K562 (cell line): Measurements from ENCODE around the gene CLEC2B. TPM values are rescaled to one million over a fixed set of nuclear protein-coding genes. Genes with fewer than 3 reads are reported as not detected.

Experiments used
- ATAC-seq: fragments of 200-7000 bp; cut with Tn5 transposase; 3 replicates; pipeline ENCODE4 v1.9.1; 2020; ENCODE audit warnings: moderate library complexity
- BruUV-seq: library from RNA; stranded (reverse); fragments of 400-500 nt; replicated peaks from 2 replicates; lab custom pipeline; 2021; lab: Mats Ljungman, UMichigan
- CTCF ChIA-PET: fragments of 300-600 bp; formaldehyde crosslinking; extraction: SDS; loops from one replicate; lab custom pipeline; 2021; ENCODE audit warnings: low intra/inter-chr PET ratio; lab: Yijun Ruan, JAX
- POLR2A ChIA-PET: fragments of 300-600, 350-650 bp; sonication (Branson Sonifier 250); formaldehyde crosslinking; extraction: SDS; loops from one replicate; lab custom pipeline; 2021; ENCODE audit warnings: antibody characterized with exemption, inconsistent platforms; lab: Yijun Ruan, JAX
- DNase-seq, 4 experiments: peaks; one replicate each; pipeline versions ENCODE4 v3.0.0 to v3.0.0-alpha.2; 2011 to 2018; ENCODE audit warnings: low spot score in 3 of 4, mixed read lengths in 3 of 4; ENCODE audit errors: extremely low read depth in 1 of 4
- FAIRE-seq: peaks from 2 replicates; lab custom pipeline; 2011; peaks lifted over from hg19 to GRCh38; lab: Jason Lieb, UNC
- H2AFZ ChIP-seq: 2 replicates; pipeline ENCODE4 v1.6.0; 2011; ENCODE audit warnings: low read depth, low read length, control low read depth, inconsistent platforms
- H3K27ac ChIP-seq: fragments of 200-600 bp; 3 replicates; pipeline ENCODE4 v1.8.0; 2011; ENCODE audit warnings: low read depth, mild to moderate bottlenecking, control low read depth, inconsistent platforms, low read length, moderate library complexity, mixed read lengths; ENCODE audit errors: extremely low read depth
- H3K27me3 ChIP-seq, 2 experiments: fragments of 300-600 bp in 1 of 2; 2 replicates in 1 of 2; 3 replicates in 1 of 2; pipeline versions ENCODE4 v1.6.0 to v1.8.0; 2011; ENCODE audit warnings: inconsistent platforms in 2 of 2, low read length in 2 of 2, mild to moderate bottlenecking in 1 of 2, mixed read lengths in 1 of 2, moderate library complexity in 1 of 2; ENCODE audit not compliant: control insufficient read depth in 2 of 2, insufficient read depth in 2 of 2
- H3K36me3 ChIP-seq: fragments of 300-600 bp; 3 replicates; pipeline ENCODE4 v1.8.0; 2011; ENCODE audit warnings: mild to moderate bottlenecking, low read length, inconsistent platforms; ENCODE audit not compliant: control insufficient read depth, insufficient read depth
- H3K4me1 ChIP-seq, 2 experiments: fragments of 200-600 bp in 1 of 2; replicated peaks in 1 of 2; 2 replicates in 1 of 2; 3 replicates in 1 of 2; pipeline versions ENCODE4 v1.5.1 to v1.8.0; 2011; ENCODE audit warnings: inconsistent platforms in 2 of 2, low read length in 2 of 2, mild to moderate bottlenecking in 1 of 2, mixed read lengths in 1 of 2, moderate library complexity in 1 of 2; ENCODE audit not compliant: control insufficient read depth in 2 of 2, insufficient read depth in 2 of 2
- H3K4me2 ChIP-seq: 2 replicates; pipeline ENCODE4 v1.6.1; 2011; ENCODE audit warnings: low read length, control low read depth, inconsistent platforms, mixed read lengths; ENCODE audit not compliant: insufficient read depth
- H3K4me3 ChIP-seq: fragments of 200-600 bp; sonication (generic), shearing (Covaris generic); 2 replicates; pipeline ENCODE4 v1.5.1; 2016; ENCODE audit warnings: control low read depth, inconsistent platforms
- H3K79me2 ChIP-seq: fragments of 200-600 bp; 3 replicates; pipeline ENCODE4 v1.8.0; 2011; ENCODE audit warnings: low read length, inconsistent platforms; ENCODE audit not compliant: control insufficient read depth, insufficient read depth
- H3K9ac ChIP-seq, 2 experiments: 2 replicates each; pipeline versions ENCODE4 v1.6.0 to v1.6.1; 2011; ENCODE audit warnings: low read depth in 2 of 2, low read length in 2 of 2, control low read depth in 1 of 2, inconsistent platforms in 1 of 2, mild to moderate bottlenecking in 1 of 2, mixed read lengths in 1 of 2; ENCODE audit not compliant: insufficient read depth in 1 of 2
- H3K9me1 ChIP-seq: one replicate; pipeline ENCODE4 v1.6.0; 2011; ENCODE audit warnings: inconsistent platforms, mild to moderate bottlenecking, low read length, moderate library complexity; ENCODE audit not compliant: control insufficient read depth, insufficient read depth
- H3K9me3 ChIP-seq: replicated peaks from 2 replicates; pipeline ENCODE4 v1.5.1; 2011; ENCODE audit warnings: low read depth, low read length, inconsistent platforms; ENCODE audit not compliant: control insufficient read depth, insufficient read depth
- H4K20me1 ChIP-seq: replicated peaks from 2 replicates; pipeline ENCODE4 v1.6.1; 2011; ENCODE audit warnings: low read length, inconsistent platforms, mixed read lengths; ENCODE audit not compliant: control insufficient read depth, insufficient read depth
- DACH1 ChIP-seq: fragments of 450-650 bp; IDR thresholded peaks from 2 replicates; pipeline ENCODE4 v1.6.1; 2018; ENCODE audit not compliant: partially characterized antibody
- MAFG ChIP-seq: fragments of 450-650 bp; conservative IDR thresholded peaks from 2 replicates; pipeline ENCODE4 v1.6.1; 2016; ENCODE audit warnings: missing genetic modification characterization, missing compliant biosample characterization
- REST ChIP-seq, 2 experiments: fragments of 450-650 bp; formaldehyde crosslinking in 1 of 2; IDR thresholded peaks; 2 replicates each; pipeline versions ENCODE4 v1.4.0 to v1.6.1; 2014 to 2020; ENCODE audit warnings: mild to moderate bottlenecking in 2 of 2, borderline replicate concordance in 1 of 2, low read depth in 1 of 2
- SRF ChIP-seq, 2 experiments: fragments of 250-450, 450-650 bp in 1 of 2; sonication (Bioruptor Pico) in 1 of 2; sonication (generic) in 1 of 2; formaldehyde crosslinking; IDR thresholded peaks; 2 replicates each; pipeline versions ENCODE4 v1.5.0 to v1.5.1; 2020 to 2022; ENCODE audit warnings: mild to moderate bottlenecking in 1 of 2, missing genetic modification reagents in 1 of 2
- ZNF134 ChIP-seq: fragments of 250-450 bp; sonication (Bioruptor Pico); conservative IDR thresholded peaks from 2 replicates; pipeline ENCODE4 v1.4.0; 2020
- ZNF764 ChIP-seq: fragments of 250-450 bp; sonication (Bioruptor Pico); IDR thresholded peaks from 2 replicates; pipeline ENCODE4 v1.4.0; 2020; ENCODE audit warnings: low read depth, mild to moderate bottlenecking, moderate library complexity
- ZNF766 ChIP-seq: fragments of 200-800 bp; sonication (Bioruptor generic); conservative IDR thresholded peaks from 2 replicates; pipeline ENCODE4 v1.6.1; 2016; ENCODE audit warnings: missing genetic modification characterization, missing compliant biosample characterization
- WGBS: fragments of 100-300 bp; shearing (Covaris generic); methylation state at CpG from one replicate; pipeline ENCODE4 v1.1.6; 2016; ENCODE audit warnings: low coverage, mixed read lengths; ENCODE audit not compliant: insufficient coverage; ENCODE audit errors: missing lambda C conversion rate; 5-methylcytosine and 5-hydroxymethylcytosine counted together
- in situ Hi-C: fragments of 300-500 bp; cut with MboI; formaldehyde crosslinking; loops from 4 replicates; pipeline ENCODE4 v1.15.0; 2018; ENCODE audit warnings: inconsistent platforms, mixed read lengths
- intact Hi-C: fragments of 100-400 bp; cut with micrococcal nuclease; formaldehyde crosslinking; loops from 2 replicates; pipeline ENCODE4 v1.14.2; 2022
- polyA plus RNA-seq, 8 experiments: library from polyadenylated mRNA; depleted of rRNA in 4 of 8; stranded (reverse) in 5 of 8; unstranded in 3 of 8; fragments of >200 nt; fragmentation: Nextera tagmentation in 2 of 8; fragmentation: Illumina TruSeq in 1 of 8; extraction: Ambion mirVana in 2 of 8; extraction: Trizol in 1 of 8; gene quantifications; 2 replicates each; pipeline versions ENCODE4 v1.2.1 to v1.2.3, GENCODE V29; 2011 to 2014; ENCODE audit warnings: inconsistent platforms in 1 of 8, missing spikeins in 1 of 8
- total RNA-seq, 7 experiments: library from RNA; depleted of rRNA in 6 of 7; stranded (reverse); fragments of >200 nt in 6 of 7; fragmentation: Illumina TruSeq in 2 of 7; extraction: Trizol in 2 of 7; gene quantifications; 2 replicates each; pipeline versions ENCODE4 v1.2.1 to v1.2.3, GENCODE V29; 2011 to 2021; ENCODE audit warnings: low replicate concordance in 1 of 7

CLEC2B gene
- total and polyA plus RNA-seq, 9 of the 15 experiments (the other 6 are each of a cell fraction or from before 2014, with no cell fraction given): 1.3 to 5.9 (median 2.9) TPM

- BruUV-seq: no TSS peak
- H3K4me2 ChIP-seq: no peak within 1 kb of the TSS
- H3K36me3 ChIP-seq: no peaks in the 10 kb centered on the region
- no peak for ATAC-seq
- H3K4me1 ChIP-seq: no peaks in the 10 kb centered on the region
- H3K9me1 ChIP-seq: no peaks in the 10 kb centered on the region
- ChIA-PET CTCF (no interaction called here), POLR2A (no interaction called here)
- no peak within 1 kb of the TSS for H3K4me3 ChIP-seq
- intact Hi-C loops (no loop called here), in situ Hi-C loops (no loop called here)
- 0 out of 2 replicates have a peak, but pooled peaks cover under 1% of the 10 kb centered on the region for H3K9me3 ChIP-seq
- H3K27ac ChIP-seq: no peak within 1 kb of the TSS
- FAIRE-seq: no peak
- H3K27me3 ChIP-seq: no peaks in the 10 kb centered on the region
- H4K20me1 ChIP-seq: no peaks in the 10 kb centered on the region
- no peak within 1 kb of the TSS for H2AFZ ChIP-seq
- H3K79me2 ChIP-seq: no peaks in the 10 kb centered on the region
- WGBS: 25% methylated on average over 3 of the region's 3 CpGs
- DNase-seq: no peak
- H3K9ac ChIP-seq: no peak within 1 kb of the TSS
- TF ChIP-seq DACH1: no peak
- no peak for TF ChIP-seq ZNF766 (CRISPR knock-in tag)
- no peak for TF ChIP-seq ZNF764 (CRISPR knock-in tag)
- no peak for TF ChIP-seq SRF (CRISPR knock-in tag; IDR thresholded peaks at IDR 0.05)
- no peak for TF ChIP-seq MAFG (tag)
- no peak for TF ChIP-seq REST (IDR thresholded peaks at IDR 0.05; ENCODE audit: borderline replicate concordance)
- no peak for TF ChIP-seq REST (CRISPR knock-in tag; IDR thresholded peaks at IDR 0.05; ENCODE audit: low read depth)
- TF ChIP-seq ZNF134 (CRISPR knock-in tag): no peak
These were observed 41.8 kb downstream of the CLEC2B start, which contains the start of gene KLRF1 for GRCh38 chr12:9827209-9827888. KLRF1 (plus strand) TSS chr12:9827481; CDS start chr12:9827545, 64 bp downstream.
